ENCODE measurements around the gene GTPBP3.
A peak's percentile ranks its signal among the peaks of the same experiment; 100 is the strongest.

Gene GTPBP3

GRCh38 chr19:17327654-17328516 is 9.5 kb upstream of the GTPBP3 start:
- peak; percentile 77 for DNase-seq

DNA sequence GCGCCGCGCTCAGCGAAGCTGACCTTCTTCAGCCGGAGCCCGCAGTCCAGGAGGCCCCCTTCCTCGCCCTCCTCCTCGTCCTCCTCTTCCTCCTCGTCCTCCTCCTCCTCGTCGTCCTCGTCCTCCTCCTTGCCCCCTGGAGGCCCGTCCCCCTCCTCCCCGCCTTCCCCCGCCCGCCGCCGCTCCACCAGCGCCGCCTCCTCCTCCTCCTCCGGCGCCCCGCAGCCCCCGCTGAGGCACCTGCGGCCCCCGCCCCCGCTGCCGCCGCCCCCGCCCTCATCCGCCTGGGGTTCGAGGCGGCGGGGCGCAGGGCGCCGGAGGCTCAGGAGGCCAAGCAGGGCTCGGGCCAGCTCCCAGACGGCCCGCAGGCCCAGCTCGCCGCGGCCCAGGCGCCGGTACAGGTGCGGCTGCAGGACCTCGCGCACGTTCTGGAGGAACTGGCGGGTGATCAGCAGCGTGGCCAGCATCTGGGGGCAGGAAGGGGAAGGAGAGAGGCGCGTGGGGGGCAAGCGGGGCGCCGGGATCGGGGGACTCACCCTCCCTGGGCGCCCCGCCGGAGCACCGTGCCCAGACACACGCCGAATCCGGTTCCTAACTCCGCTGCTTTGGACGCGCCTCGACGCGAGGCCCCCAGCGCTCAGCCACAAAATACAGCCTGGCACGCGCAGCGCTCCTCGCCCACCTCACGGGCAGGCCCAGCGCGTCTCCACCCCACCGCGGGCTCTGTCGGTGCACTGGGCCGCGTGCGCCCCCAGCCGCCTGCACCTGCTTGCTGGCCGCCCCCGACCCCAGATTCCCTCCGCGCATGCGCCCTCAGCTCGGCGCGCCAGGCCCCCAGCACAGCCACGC is 8.6 kb upstream of the GTPBP3 start:
- peak; percentile 66 for DNase-seq

GRCh38 chr19:17329366-17330261 is 7.7 kb upstream of the GTPBP3 start:
- DNase-seq: no peak

DNA sequence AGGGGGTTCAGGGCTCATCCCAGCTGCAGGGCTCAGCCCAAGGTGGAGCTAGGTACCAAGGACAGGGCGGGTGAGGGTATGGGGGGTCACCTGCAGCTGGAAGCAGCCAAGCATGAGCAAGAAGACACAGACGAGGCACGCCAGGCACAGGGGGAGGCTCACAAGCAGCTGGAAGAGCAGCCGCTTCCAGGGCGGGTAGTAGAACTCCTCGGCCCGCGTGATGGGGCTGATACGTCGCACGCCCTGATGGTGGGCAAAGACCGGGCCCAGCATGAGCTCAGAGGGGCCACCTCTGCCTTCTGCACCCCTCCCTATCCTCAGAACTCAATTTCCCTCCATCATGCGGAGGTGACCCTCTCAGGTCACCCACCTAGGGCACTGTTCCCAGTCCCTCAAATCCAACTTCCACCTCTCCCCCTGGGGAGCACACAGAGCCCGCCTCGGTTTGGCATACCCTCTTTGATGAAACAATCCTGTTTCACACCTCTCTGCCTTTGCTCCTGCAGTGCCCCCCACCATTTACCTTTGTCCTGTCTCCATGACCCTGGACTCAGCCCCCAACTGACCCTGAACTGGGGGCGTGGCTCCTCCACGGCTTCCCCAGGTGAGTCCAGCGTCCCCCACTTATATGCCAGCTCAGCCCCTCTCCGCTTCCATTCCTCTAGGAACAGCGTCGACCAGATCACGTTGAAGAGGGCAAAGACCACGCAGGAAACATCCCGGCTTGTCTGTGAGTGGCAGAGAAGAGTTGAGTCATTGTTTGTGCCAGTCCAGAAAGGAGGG is 6.9 kb upstream of the GTPBP3 start:
- no peak for DNase-seq

- no peak for DNase-seq
Observed at GRCh38 chr19:17331045-17331558, 6.3 kb upstream of the GTPBP3 start.

DNA sequence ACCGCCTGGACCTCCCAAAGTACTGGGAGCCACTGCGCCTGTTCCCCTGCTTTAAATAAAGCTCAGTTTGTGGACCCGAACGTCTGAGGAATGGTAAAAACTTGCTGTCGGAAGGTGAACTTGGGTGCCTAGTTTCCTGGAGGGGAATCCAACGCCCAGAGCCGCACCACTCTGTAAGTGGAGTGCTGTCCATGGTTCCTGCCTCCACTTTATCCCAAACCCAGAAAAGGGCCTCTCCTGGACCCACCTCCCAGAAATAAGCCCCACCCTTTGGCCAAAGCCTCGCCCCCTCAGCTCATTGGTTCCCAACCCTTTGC is 5.0 kb upstream of the GTPBP3 start:
- no peak for DNase-seq

DNA sequence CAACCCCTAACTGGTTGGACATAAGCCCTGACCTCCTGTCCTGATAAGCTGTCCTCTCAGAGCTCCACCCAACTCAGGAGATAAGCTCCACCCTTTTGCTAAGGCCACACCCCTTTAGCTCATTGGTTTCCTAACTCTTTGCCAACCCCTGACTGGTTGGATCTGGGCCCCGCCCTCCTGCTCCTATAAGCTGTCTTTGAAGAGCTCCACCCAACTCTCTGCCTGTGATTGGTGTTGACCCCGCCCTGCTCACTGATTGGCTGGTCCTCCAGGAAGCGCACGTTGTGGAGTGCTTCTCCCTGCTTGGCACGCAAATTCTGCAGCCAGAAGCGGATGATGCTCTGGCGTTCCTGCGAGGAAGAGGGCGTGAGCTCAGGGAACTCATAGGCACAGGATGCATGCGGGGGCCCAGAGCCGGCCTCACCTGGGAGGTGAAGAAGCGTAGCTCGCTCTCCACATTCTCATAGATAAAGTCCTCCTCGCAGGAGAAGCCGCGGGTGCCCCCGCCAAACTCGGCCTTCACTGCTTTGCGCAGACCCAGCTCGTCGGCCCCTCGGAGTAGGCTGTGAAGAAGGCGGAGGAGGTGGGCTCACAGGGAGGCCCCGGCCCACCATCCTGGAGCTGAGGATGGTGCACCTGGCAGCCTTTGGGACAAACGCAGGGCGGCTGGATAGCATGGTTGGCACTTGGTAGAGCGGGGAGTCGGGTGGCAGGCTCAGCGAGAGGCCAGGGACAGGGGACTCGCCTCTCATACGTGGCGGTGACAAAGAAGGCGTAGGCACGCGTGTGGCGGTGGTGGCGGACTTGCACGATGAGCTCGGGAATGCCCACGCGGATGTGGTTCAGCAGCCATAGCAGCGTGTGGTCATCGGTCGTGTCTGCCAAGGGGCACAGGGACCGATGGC is 4.4 kb upstream of the GTPBP3 start:
- DNase-seq: no peak

GRCh38 chr19:17333611-17334413 is 3.5 kb upstream of the GTPBP3 start:
- DNase-seq: no peak

DNA sequence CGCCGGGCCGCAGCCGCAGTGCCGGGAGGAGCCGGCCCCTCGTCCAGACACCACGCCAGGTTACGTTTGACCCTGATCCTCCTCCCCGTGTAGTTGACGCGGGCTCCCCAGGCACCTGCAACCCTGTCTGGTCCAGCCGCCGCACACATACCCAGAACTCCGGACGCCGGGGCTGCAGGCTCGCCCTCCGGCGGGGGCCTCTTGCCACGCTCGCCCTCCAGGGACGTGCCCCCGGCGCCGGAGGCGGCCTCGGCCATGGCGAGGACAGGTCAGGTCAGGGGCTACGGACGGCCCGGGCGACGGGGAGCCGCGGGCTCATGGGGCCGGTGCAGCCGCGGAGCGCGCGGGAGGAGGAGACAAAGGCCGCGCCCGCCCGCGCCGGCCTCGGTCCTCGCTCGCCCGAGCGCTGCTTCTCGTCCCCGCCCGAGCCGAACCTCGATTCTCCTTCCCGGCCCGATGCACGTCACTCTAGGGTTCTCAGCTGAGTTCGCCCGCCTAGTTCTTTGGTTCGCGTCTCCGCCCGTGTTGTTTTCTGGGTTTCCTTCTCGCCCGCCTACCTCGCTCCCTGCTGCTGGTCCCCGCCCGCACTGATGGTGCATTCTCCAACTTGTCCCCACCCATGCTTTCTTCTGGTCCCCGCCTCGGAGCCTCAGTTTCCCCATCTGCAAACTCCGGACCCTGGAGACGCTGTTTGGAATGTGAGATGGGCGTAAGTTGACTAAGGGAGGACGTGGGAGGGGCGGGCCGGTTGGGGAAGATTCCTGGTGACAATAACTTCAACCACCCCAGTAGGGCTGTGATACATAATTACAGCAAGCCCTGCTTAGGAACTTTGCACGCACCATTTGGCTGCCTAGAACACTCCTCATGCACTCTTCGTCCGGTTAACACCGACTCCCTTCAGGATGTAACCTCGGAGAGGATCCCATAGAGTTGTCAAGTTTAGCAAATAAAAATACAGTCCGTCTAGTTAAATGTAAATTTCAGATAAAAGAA is 2.6 kb upstream of the GTPBP3 start, which contains the start of gene ANO8:
Gene ANO8 (minus strand): TSS at position 442 of the 996 bp plus-strand sequence. CDS start 185 bp downstream, at position 257.
- peak; percentile 98 for DNase-seq

GRCh38 chr19:17335575-17335974 is 1.8 kb upstream of the GTPBP3 start:
- no peak for DNase-seq

DNA sequence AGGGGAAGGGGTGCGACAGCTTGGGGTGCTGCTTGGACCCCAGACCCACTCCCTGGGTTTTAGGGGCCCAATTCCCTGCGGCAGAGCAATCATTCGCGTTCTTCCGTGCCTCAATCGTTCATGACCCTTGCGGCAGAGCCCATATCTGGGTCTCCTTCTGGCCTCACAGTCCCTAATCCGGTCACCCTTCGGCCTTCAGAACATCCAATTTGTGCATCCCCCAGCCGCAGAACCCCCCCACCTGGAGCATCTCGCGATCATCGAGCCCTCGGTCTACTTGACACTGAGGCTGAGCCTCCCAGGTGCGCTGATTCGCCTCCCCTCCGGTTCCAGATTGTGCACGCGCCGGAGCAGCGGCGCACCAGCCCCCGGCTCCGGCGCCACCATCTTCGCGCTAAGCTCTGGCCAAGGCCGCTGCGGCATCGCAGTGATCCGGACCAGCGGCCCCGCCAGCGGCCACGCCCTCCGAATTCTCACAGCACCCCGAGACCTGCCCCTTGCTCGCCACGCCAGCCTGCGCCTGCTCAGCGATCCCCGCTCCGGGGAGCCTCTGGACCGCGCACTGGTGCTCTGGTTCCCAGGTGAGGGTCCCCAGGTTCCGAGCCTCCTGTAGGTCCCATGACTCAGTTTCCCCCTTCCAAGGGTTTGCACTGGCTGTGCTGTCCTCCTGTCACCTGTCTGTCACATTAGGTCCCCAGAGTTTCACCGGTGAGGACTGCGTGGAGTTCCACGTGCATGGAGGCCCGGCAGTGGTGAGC is 501 bp downstream of the GTPBP3 start:
- DNase-seq: peak; percentile 79

GRCh38 chr19:17338433-17339078 is 1.2 kb downstream of the GTPBP3 start:
- DNase-seq: no peak

DNA sequence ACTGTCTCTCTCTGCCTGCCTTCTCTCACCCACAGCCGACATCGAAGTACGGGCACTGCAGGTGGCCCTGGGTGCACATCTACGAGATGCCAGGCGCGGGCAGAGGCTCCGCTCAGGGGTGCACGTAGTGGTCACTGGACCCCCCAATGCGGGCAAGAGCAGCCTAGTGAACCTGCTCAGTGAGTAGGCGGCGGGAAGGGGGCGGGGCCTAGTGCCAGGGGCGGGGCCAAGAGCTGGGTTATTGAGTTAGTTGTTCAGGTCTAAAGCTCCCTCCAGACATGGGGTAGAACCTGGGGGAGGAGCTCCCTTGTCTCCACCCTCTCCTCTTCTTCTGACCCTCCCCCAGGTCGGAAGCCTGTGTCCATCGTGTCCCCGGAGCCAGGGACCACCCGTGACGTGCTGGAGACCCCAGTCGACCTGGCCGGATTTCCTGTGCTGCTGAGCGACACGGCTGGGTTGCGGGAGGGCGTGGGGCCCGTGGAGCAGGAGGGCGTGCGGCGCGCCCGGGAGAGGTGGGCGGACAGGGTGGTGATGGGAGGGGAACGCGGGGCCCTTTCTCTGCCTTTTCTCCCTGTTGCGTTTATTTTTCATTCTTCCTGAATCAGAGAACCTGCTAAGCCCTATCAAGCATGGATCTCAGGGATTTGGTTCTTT is 1.9 kb downstream of the GTPBP3 start:
- no peak for DNase-seq

DNA sequence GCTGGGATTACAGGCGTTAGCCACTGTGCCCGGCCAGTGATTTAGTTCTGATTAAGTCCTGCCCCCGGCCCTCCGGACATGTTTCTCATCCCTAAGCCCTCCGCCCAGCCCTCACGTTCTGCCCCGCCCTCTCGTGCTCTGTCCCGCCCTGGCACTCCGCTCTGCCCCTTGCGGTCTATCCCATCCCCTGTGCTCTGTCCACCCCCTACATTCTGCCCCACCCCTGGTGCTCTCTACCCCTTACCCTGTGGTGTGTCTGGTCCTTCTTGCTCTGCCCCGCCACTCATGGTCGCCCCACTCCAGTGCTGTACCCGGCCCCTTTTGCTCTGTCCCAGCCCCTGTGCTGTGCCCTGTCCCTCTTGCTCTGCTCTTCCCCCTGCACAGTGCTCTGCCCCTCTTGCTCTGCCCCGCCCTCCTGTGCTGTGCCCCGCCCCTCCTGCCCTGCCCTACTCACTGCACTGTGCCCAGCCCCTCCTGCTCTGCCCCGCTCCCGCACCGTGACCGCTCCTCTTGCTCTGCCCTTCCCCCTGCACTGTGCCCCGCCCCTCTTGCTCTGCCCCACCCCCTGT is 3.0 kb downstream of the GTPBP3 start:
- no peak for DNase-seq

DNA sequence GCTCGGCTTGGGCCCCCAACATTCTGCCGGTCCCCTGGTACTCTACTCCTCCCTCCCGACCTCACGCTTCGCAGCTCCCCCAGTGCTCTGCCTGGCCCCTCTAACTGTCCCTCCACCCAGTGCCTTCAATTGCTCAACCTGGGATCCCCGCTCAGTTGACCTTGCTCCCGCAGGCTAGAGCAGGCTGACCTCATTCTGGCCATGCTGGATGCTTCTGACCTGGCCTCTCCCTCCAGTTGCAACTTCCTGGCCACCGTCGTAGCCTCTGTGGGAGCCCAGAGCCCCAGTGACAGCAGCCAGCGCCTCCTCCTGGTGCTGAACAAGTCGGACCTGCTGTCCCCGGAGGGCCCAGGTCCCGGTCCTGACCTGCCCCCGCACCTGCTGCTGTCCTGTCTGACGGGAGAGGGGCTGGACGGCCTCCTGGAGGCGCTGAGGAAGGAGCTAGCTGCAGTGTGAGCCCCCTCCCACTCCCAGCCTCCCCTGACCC is 3.6 kb downstream of the GTPBP3 start:
- no peak for DNase-seq

GRCh38 chr19:17341386-17341785 is 4.0 kb downstream of the GTPBP3 start:
- no peak for DNase-seq
